ENCODE results near the gene KDM8. TPM values are rescaled to one million over a fixed set of nuclear protein-coding genes. Genes with fewer than 3 reads are reported as not detected.

The KDM8 gene
- total and polyA plus RNA-seq, 2 donors (not counting 3 experiments of a cell fraction or from before 2014, with no cell fraction given): 5.1 to 8.4 TPM

DNA sequence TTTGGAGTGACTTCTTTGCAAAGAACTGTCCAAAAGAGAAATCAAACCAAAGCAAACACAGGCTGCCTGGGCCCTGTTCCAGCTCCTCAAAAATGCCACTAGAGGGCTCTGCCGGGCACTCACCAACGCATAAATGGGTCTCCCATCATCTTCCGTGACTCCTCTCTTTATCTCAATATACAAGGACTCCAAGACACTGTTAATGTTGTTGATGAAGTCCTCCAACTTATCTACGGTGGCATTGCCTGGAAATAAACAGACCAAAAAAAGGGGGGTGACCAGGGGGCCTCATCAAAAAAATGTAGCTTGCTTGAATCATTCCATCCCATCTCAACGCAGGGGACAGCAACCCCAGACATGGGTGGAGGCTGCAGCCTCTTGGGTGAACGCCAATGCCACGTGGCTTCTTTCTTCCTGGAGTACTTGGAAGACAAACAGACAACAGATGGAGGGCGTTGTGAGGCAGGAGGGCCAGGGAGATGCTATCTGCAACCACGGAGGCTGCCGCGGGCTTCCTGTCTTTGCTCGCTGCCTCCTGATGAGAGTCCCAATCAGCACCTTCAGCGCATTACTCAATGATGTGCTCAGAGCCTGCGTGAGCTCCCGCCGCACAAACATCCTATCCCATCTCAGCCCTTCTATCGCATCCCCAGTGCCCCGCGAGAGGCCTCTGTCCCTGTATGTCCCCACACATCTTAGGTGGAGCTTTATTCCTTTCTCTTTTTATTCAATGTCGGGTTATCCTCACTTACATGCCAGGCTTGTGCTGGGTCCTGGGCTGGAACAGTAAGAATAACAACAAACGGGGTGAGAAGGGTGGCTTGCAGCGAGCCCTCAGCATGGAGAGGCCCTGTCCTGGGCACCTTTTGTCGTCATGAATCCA, 32.0 kb downstream of the KDM8 start:
- Histone ChIP-seq H3K36me3 (ENCODE audit: control insufficient read depth in 2 of 2, extremely low read depth in 1 of 2, insufficient read depth in 2 of 2, low read length in 2 of 2) (peaks cover 0 to 12% of the 10 kb centered on the region in 2 experiments), H2AFZ (ENCODE audit: low read depth, low read length) (no peak overlapping the region), H4K20me1 (replicated peaks; ENCODE audit: control insufficient read depth, extremely low read depth, insufficient read depth, low read length) (no peaks in the 10 kb centered on the region), H3K27me3 (ENCODE audit: control insufficient read depth in 2 of 2, insufficient read depth in 2 of 2, low read length in 2 of 2) (no peaks in the 10 kb centered on the region), H3K9me1 (replicated peaks; ENCODE audit: control insufficient read depth, extremely low read depth, insufficient read depth, low read length) (no peaks in the 10 kb centered on the region), H3K79me2 (ENCODE audit: control insufficient read depth, insufficient read depth, low read length) (no peaks in the 10 kb centered on the region), H3K9me3 (replicated peaks; ENCODE audit: control insufficient read depth, insufficient read depth, low read length) (no peaks in the 10 kb centered on the region), H3K27ac (ENCODE audit: insufficient read depth, low read depth, low read length) (peak overlapping the region; percentile 99), H3K4me1 (ENCODE audit: control insufficient read depth, extremely low read depth, insufficient read depth, low read length) (peaks cover 56% of the 10 kb centered on the region), H3K9ac (replicated peaks; ENCODE audit: extremely low read depth, insufficient read depth, low read length) (peak overlapping the region; percentile 85), H3K4me2 (ENCODE audit: insufficient read depth, low read length) (peak overlapping the region; percentile 6), H3K4me3 (replicated peaks in 1 of 3; ENCODE audit: insufficient read depth in 1 of 3, low read depth in 1 of 3, low read length in 3 of 3) (no peak overlapping the region)
- ChIA-PET CTCF (interaction anchor here (0.6 to 15.6 kb wide), 44 partner anchors 9 to 240 kb away, joined by 3 to 299 read pairs (median 8); partner anchors contain the start of gene KDM8), POLR2A (interaction anchor here (0.5 to 1.8 kb wide), 5 partner anchors 13 to 132 kb away, joined by 3 to 6 read pairs (median 4); partner anchors contain the start of gene KDM8)
- dilution Hi-C loops (cut with MboI; ENCODE audit: extremely low pct_ligation_motif_present, low sequenced_read_pairs) (no loop called here), intact Hi-C loops (cut with micrococcal nuclease) (loop anchor here (1.0 kb wide), 12 partner anchors 8 to 222 kb away; partner anchors contain the start of genes KDM8 and NSMCE1)
- TSS peak; percentile 93 for BruUV-seq (replicated peaks)
- peak; percentile 93 for FAIRE-seq
- DNase-seq (ENCODE audit: low read depth, low spot score): peak; percentile 96
- TF ChIP-seq GATA2 (IDR thresholded peaks at IDR 0.05; ENCODE audit: insufficient read depth, insufficient read length, low read depth, low read length) (peak; percentile 100), CTCF (IDR thresholded peaks at IDR 0.05; ENCODE audit: extremely low read depth in 1 of 2, insufficient read depth in 1 of 2, low read depth in 1 of 2, low read length in 2 of 2) (peak; percentile 86 to 94), POLR2AphosphoS5 (IDR thresholded peaks at IDR 0.05; ENCODE audit: insufficient read depth, low read depth, low read length) (peak; percentile 93), EZH2 (IDR thresholded peaks at IDR 0.05; ENCODE audit: borderline replicate concordance, low read depth, low read length, severe bottlenecking) (no peak), POLR2A (IDR thresholded peaks at IDR 0.05; ENCODE audit: low read depth, low read length) (no peak), MYC (IDR thresholded peaks at IDR 0.05; ENCODE audit: low read depth, low read length) (peak; percentile 72), FOS (IDR thresholded peaks at IDR 0.05; ENCODE audit: borderline replicate concordance, insufficient read depth, low read length) (peak; percentile 37)
- TF ChIP-seq, protein P1, sequence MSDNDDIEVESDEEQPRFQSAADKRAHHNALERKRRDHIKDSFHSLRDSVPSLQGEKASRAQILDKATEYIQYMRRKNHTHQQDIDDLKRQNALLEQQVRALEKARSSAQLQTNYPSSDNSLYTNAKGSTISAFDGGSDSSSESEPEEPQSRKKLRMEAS (IDR thresholded peaks at IDR 0.05; ENCODE audit: insufficient read depth, insufficient read length): peak; percentile 95
